NCI-H128 (cell line): Measurements from ENCODE around the gene ANKRD34B.
"Not testable (repeated sequence)": the region's sequence is repeated elsewhere in the genome, so short reads cannot be mapped to it uniquely, and the experiment has no call there.

Experiments used
- DNase-seq: peaks from one replicate; lab custom pipeline; 2025; ENCODE audit not compliant: unreplicated experiment; lab: John Stamatoyannopoulos, UW

The ANKRD34B gene

GRCh38 chr5:80569961-80570786, at the start of gene ANKRD34B:
TSS of gene ANKRD34B (minus strand) at chr5:80570280. CDS start at chr5:80560019, 10,261 bp downstream.
- no peak for DNase-seq

GRCh38 chr5:80619086-80619485, 49.0 kb upstream of the ANKRD34B start:
- no peak for DNase-seq

GRCh38 chr5:80618438-80618837, 48.4 kb upstream of the ANKRD34B start:
- DNase-seq: no peak

- no peak for DNase-seq
These were observed 45.3 kb upstream of the ANKRD34B start for GRCh38 chr5:80615266-80615914.

- no peak for DNase-seq
These were observed 39.6 kb upstream of the ANKRD34B start for GRCh38 chr5:80609692-80610091.

- no peak for DNase-seq
These were observed 38.7 kb upstream of the ANKRD34B start for GRCh38 chr5:80608731-80609130.

- DNase-seq: no peak
These were observed 37.8 kb upstream of the ANKRD34B start for GRCh38 chr5:80607832-80608231.

- DNase-seq: no peak
These were observed 37.3 kb upstream of the ANKRD34B start for GRCh38 chr5:80607343-80607742.

- DNase-seq: no peak
These were observed 31.0 kb upstream of the ANKRD34B start for GRCh38 chr5:80600943-80601693.

GRCh38 chr5:80597500-80597899, 27.4 kb upstream of the ANKRD34B start:
- no peak for DNase-seq

GRCh38 chr5:80594810-80595209, 24.7 kb upstream of the ANKRD34B start:
- DNase-seq: no peak

GRCh38 chr5:80592761-80593160, 22.7 kb upstream of the ANKRD34B start:
- DNase-seq: no peak

- no peak for DNase-seq
These were observed 22.0 kb upstream of the ANKRD34B start for GRCh38 chr5:80592105-80592504.

- no peak for DNase-seq
These were observed 21.3 kb upstream of the ANKRD34B start for GRCh38 chr5:80591352-80591751.

- DNase-seq: no peak
These were observed 20.7 kb upstream of the ANKRD34B start for GRCh38 chr5:80590766-80591165.

GRCh38 chr5:80588858-80589540, 18.9 kb upstream of the ANKRD34B start:
- no peak for DNase-seq

GRCh38 chr5:80584770-80585169, 14.7 kb upstream of the ANKRD34B start:
- no peak for DNase-seq

- not testable (repeated sequence) for DNase-seq
These were observed 10.2 kb upstream of the ANKRD34B start for GRCh38 chr5:80580291-80580690.

- no peak for DNase-seq
These were observed 9.0 kb upstream of the ANKRD34B start for GRCh38 chr5:80579050-80579449.

- no peak for DNase-seq
These were observed 7.6 kb upstream of the ANKRD34B start for GRCh38 chr5:80577707-80578106.

GRCh38 chr5:80576383-80576782, 6.3 kb upstream of the ANKRD34B start:
- DNase-seq: no peak
